NT2/D1 (cell line): ENCODE measurements around the gene UBE2L5.

Experiments used
- DNase-seq: peaks from one replicate; pipeline ENCODE4 v3.0.0-alpha.2; 2011; ENCODE audit warnings: low read depth, low spot score
- H3K27me3 ChIP-seq: 2 replicates; pipeline ENCODE4 v1.6.0; 2011; ENCODE audit warnings: mild to moderate bottlenecking; ENCODE audit not compliant: insufficient read length, insufficient read depth
- H3K36me3 ChIP-seq: 2 replicates; pipeline ENCODE4 v1.6.1; 2011; ENCODE audit warnings: mild to moderate bottlenecking, low read length, mixed read lengths; ENCODE audit not compliant: insufficient read depth, insufficient read length
- H3K4me1 ChIP-seq: 2 replicates; pipeline ENCODE4 v1.5.1; 2011; ENCODE audit not compliant: insufficient read depth, insufficient read length
- H3K4me3 ChIP-seq: 2 replicates; pipeline ENCODE4 v1.5.1; 2011; ENCODE audit warnings: low read depth; ENCODE audit not compliant: insufficient read length
- H3K9ac ChIP-seq: 2 replicates; pipeline ENCODE4 v1.6.0; 2011; ENCODE audit warnings: low read depth; ENCODE audit not compliant: insufficient read length
- H3K9me3 ChIP-seq: 2 replicates; pipeline ENCODE4 v1.5.1; 2011; ENCODE audit warnings: mild to moderate bottlenecking, low read length; ENCODE audit not compliant: insufficient read depth
- SUZ12 ChIP-seq: IDR thresholded peaks from 2 replicates; pipeline ENCODE4 v1.6.1; 2011; ENCODE audit not compliant: insufficient read length, insufficient read depth; ENCODE audit errors: extremely low read depth
- YY1 ChIP-seq: IDR thresholded peaks from 2 replicates; pipeline ENCODE4 v1.6.1; 2011; ENCODE audit not compliant: insufficient read length, insufficient read depth
- ZNF274 ChIP-seq: IDR thresholded peaks from 2 replicates; pipeline ENCODE4 v1.6.1; 2011; ENCODE audit warnings: mild to moderate bottlenecking, low read depth, low read length

Gene UBE2L5

GRCh38 chr13:30408319-30409101 lies 13.8 kb upstream of the UBE2L5 start:
- no peaks in the 10 kb centered on the region for H3K27me3 ChIP-seq
- TF ChIP-seq YY1, result no peak

GRCh38 chr13:30409886-30410704 lies 12.2 kb upstream of the UBE2L5 start:
- no peaks in the 10 kb centered on the region for H3K4me1 ChIP-seq
- peaks cover 14% of the 10 kb centered on the region; the same call in 1 of the 2 replicates for H3K9me3 ChIP-seq
- no peaks in the 10 kb centered on the region for H3K36me3 ChIP-seq
- no peak overlapping the region for H3K4me3 ChIP-seq
- no peak for DNase-seq
- H3K27me3 ChIP-seq, result no peaks in the 10 kb centered on the region
- no peak overlapping the region for H3K9ac ChIP-seq
- TF ChIP-seq YY1 (no peak), SUZ12 (no peak), ZNF274 (no peak)

More at GRCh38 chr13:30408319-30409101, 13.8 kb upstream of the UBE2L5 start:
- peaks cover 14% of the 10 kb centered on the region; the same call in 1 of the 2 replicates for H3K9me3 ChIP-seq
- peak; percentile 16 for DNase-seq
- H3K4me3 ChIP-seq, result no peak overlapping the region
- no peaks in the 10 kb centered on the region for H3K36me3 ChIP-seq
- H3K4me1 ChIP-seq, result no peaks in the 10 kb centered on the region
- H3K9ac ChIP-seq, result no peak overlapping the region

GRCh38 chr13:30410705-30411125 lies 11.6 kb upstream of the UBE2L5 start:
- TF ChIP-seq ZNF274 (no peak), SUZ12 (no peak), YY1 (no peak)
- Histone ChIP-seq H3K4me1 (no peaks in the 10 kb centered on the region), H3K9me3 (peaks cover 14% of the 10 kb centered on the region; the same call in 1 of the 2 replicates), H3K9ac (no peak overlapping the region), H3K4me3 (no peak overlapping the region), H3K36me3 (no peaks in the 10 kb centered on the region), H3K27me3 (no peaks in the 10 kb centered on the region)
- DNase-seq, result no peak

- Histone ChIP-seq H3K4me1 (no peaks in the 10 kb centered on the region), H3K4me3 (no peak overlapping the region), H3K9ac (no peak overlapping the region), H3K9me3 (peaks cover 14% of the 10 kb centered on the region; the same call in 1 of the 2 replicates), H3K27me3 (no peaks in the 10 kb centered on the region), H3K36me3 (no peaks in the 10 kb centered on the region)
- DNase-seq, result no peak
- no peak for TF ChIP-seq ZNF274
- no peak for TF ChIP-seq YY1
- no peak for TF ChIP-seq SUZ12
Measured at GRCh38 chr13:30412346-30412745, 9.9 kb upstream of the UBE2L5 start.

- Histone ChIP-seq H3K9ac (no peak overlapping the region), H3K9me3 (peaks cover 4% of the 10 kb centered on the region; the same call in 1 of the 2 replicates), H3K4me1 (no peaks in the 10 kb centered on the region), H3K27me3 (no peaks in the 10 kb centered on the region), H3K4me3 (no peak overlapping the region), H3K36me3 (no peaks in the 10 kb centered on the region)
- TF ChIP-seq SUZ12 (no peak), YY1 (no peak), ZNF274 (no peak)
- DNase-seq, result no peak
Measured at GRCh38 chr13:30413842-30414241, 8.5 kb upstream of the UBE2L5 start.

- TF ChIP-seq ZNF274 (no peak), SUZ12 (no peak), YY1 (no peak)
- no peaks in the 10 kb centered on the region for H3K9me3 ChIP-seq
- DNase-seq, result no peak
- H3K27me3 ChIP-seq, result peaks cover 4% of the 10 kb centered on the region
- H3K36me3 ChIP-seq, result no peaks in the 10 kb centered on the region
- no peak overlapping the region for H3K9ac ChIP-seq
- H3K4me1 ChIP-seq, result peaks cover 2% of the 10 kb centered on the region
- H3K4me3 ChIP-seq, result no peak overlapping the region
Measured at GRCh38 chr13:30415430-30416030, 6.8 kb upstream of the UBE2L5 start.

GRCh38 chr13:30416471-30416870 lies 5.8 kb upstream of the UBE2L5 start:
- Histone ChIP-seq H3K9ac (no peak overlapping the region), H3K27me3 (peaks cover 8% of the 10 kb centered on the region), H3K4me3 (no peak overlapping the region), H3K4me1 (peaks cover 3% of the 10 kb centered on the region), H3K36me3 (no peaks in the 10 kb centered on the region), H3K9me3 (no peaks in the 10 kb centered on the region)
- DNase-seq, result no peak
- TF ChIP-seq SUZ12, result no peak
- no peak for TF ChIP-seq ZNF274
- TF ChIP-seq YY1, result no peak
